GM06990 (cell line): ENCODE measurements around the gene POTEM.
"Not testable (repeated sequence)": the region's sequence is repeated elsewhere in the genome, so short reads cannot be mapped to it uniquely, and the experiment has no call there.

Source experiments
- DNase-seq: peaks from one replicate; pipeline ENCODE4 v3.0.0-alpha.2; 2011; ENCODE audit not compliant: insufficient read length; ENCODE audit errors: extremely low read depth
- H3K27me3 ChIP-seq: replicated peaks from 2 replicates; pipeline ENCODE4 v1.6.0; 2011; ENCODE audit warnings: low read length; ENCODE audit not compliant: control insufficient read depth, insufficient read depth
- H3K36me3 ChIP-seq: 2 replicates; pipeline ENCODE4 v1.5.1; 2011; ENCODE audit warnings: low read length; ENCODE audit not compliant: control insufficient read depth, insufficient read depth
- H3K4me3 ChIP-seq: replicated peaks from 2 replicates; pipeline ENCODE4 v1.5.1; 2011; ENCODE audit warnings: low read depth, mild to moderate bottlenecking, control low read depth, low read length

Gene POTEM

GRCh38 chr14:18967134-18967533, at the start of gene POTEM:
POTEM (plus strand) TSS chr14:18967434; CDS start chr14:18967486, 52 bp downstream.
- H3K27me3 ChIP-seq, H3K36me3 ChIP-seq, H3K4me3 ChIP-seq, DNase-seq: not testable (repeated sequence)

- H3K36me3 ChIP-seq, H3K27me3 ChIP-seq, H3K4me3 ChIP-seq, DNase-seq: not testable (repeated sequence)
Observed at GRCh38 chr14:18918345-18918744, 48.9 kb upstream of the POTEM start.

DNA sequence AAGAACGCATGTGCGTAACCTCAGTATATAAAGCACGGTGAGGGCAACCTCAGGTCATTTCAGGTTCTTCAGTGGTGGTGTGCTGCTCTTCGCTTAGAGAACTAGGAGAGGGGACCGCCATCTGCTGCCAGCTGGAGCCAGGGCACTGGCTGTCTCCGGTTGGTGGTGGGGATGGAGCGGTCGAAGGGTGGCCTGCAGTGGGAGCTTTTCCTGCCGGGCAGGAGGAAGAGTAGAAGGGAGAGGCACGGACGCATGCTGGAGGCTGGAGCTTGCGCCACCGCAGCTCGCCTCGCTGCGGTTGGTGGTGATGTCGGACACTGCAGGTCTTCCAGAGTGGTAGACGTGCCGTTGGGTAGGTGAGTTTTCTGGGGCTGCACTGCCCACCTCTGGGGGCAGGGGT, 47.2 kb upstream of the POTEM start:
- not testable (repeated sequence) for DNase-seq, H3K4me3 ChIP-seq, H3K36me3 ChIP-seq, H3K27me3 ChIP-seq

GRCh38 chr14:18921055-18921701, 46.1 kb upstream of the POTEM start:
- not testable (repeated sequence) for H3K4me3 ChIP-seq, H3K27me3 ChIP-seq, H3K36me3 ChIP-seq, DNase-seq

DNA sequence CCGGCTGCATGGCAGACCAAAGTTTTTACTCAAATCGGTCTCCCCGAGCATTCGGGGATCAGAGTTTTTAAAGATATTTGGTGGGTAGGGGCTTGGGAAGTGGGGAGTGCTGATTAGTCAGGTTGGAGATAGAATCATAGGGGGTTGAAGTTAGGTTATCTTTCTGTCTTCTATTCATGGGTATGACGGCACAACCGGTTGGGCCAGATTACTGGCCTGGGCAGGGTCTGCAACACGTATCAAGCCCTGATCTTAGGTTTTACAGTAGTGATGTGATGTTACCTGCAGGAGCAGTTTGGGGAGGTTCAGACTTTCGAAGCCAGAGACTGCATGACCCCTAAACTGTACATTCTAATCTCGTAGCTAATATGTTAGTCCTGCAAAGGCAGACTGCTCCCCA, 30.4 kb upstream of the POTEM start:
- H3K27me3 ChIP-seq, DNase-seq, H3K36me3 ChIP-seq, H3K4me3 ChIP-seq: not testable (repeated sequence)

DNA sequence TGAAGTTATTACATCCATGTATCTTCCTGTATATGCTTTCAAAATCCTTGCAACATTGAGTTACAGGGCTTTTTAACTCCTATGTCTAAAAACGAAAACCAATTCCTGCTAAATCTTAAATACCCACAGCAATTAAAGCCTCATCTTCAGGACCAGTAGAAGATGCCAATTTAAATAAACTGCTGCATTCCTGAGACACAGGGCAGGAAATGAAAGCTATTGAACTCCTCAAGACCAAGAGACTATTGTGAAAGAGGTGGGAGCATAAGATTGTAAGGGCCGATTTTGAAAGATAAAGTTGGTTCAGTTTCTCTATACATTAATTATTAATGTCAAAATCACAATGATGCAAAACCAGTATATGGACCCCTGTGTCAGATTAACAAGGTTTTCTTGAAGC, 28.5 kb upstream of the POTEM start:
- not testable (repeated sequence) for H3K27me3 ChIP-seq, H3K36me3 ChIP-seq, DNase-seq, H3K4me3 ChIP-seq

DNA sequence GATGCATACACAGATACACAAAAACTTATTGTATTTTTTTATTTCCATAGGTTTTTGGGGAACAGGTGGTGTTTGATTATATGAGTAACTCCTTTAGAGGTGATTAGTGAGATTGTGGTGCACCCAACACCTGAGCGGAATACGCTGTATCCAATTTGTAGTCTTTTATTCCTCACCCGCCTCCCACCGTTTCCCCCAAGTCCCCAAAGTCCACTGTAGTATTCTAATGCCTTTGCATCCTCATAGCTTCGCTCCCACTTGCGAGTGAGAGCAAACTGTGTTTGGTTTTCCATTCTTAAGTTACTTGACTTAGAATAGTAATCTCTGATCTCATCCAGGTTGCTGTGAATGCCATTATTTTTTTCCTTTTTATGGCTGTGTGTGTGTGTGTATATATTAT, 17.3 kb upstream of the POTEM start:
- DNase-seq, H3K4me3 ChIP-seq, H3K27me3 ChIP-seq, H3K36me3 ChIP-seq: not testable (repeated sequence)

- not testable (repeated sequence) for H3K4me3 ChIP-seq, H3K27me3 ChIP-seq, H3K36me3 ChIP-seq, DNase-seq
Observed at GRCh38 chr14:18953085-18953484, 14.1 kb upstream of the POTEM start.

GRCh38 chr14:18955816-18956215, 11.4 kb upstream of the POTEM start:
- not testable (repeated sequence) for DNase-seq, H3K36me3 ChIP-seq, H3K27me3 ChIP-seq, H3K4me3 ChIP-seq

DNA sequence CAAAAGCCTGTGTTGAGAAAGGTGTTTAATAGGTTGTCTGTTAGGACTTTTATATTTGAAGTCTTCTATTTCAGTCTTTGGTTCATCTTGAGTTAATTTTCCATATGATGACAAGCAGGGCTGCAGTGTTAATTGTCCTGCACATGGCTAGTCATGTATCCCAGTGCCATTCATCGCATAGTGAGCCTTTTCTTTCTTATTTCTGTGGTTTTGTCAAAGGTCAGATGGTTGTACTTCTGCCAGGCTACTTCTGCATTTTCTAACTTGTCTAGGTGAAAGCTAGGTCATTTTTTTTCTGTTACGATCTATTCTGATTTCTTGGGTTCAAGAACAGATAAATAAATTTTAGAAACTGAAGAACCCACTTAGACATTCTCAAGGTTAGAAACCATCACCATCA, 5.7 kb upstream of the POTEM start:
- H3K36me3 ChIP-seq, DNase-seq, H3K4me3 ChIP-seq, H3K27me3 ChIP-seq: not testable (repeated sequence)

DNA sequence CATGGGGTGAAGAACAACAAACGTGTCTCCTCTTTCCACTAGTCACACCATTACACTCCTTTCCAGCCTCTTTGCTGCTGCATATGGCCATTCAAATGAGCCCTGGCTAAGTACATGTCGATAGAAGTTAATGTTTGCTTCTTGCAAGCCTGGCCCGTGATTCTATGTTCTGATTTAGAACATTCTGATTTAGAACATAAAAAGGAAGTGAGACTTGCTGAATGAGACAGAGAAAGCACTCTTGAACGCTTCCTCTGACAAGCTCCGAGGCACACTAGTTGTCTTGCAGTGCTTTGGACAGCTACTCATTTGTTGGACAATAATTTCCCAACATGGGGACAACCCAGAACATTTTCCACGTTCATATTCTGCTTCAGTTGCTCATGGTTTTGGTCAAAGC, 5.1 kb upstream of the POTEM start:
- not testable (repeated sequence) for DNase-seq, H3K4me3 ChIP-seq, H3K36me3 ChIP-seq, H3K27me3 ChIP-seq

DNA sequence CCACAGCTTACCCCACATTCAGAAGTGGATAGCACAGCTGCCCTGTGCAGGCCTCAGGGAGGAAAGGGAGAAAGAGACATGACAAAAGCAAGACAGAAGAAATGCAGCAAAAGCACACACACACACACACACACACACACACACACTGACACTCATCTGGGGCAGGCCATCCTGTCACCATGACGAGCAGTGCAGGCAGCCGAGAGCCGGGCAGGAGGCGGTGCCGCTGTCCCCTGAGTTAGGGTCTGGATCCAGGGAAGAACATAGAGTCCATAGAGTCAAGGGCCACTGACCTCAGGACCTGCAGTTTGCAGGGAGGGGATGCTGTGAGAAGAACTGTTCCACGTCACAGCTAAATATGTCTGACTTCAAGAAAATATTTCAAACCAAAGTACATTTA, 4.0 kb upstream of the POTEM start:
- H3K36me3 ChIP-seq, H3K4me3 ChIP-seq, DNase-seq, H3K27me3 ChIP-seq: not testable (repeated sequence)

- not testable (repeated sequence) for DNase-seq, H3K27me3 ChIP-seq, H3K4me3 ChIP-seq
Observed at GRCh38 chr14:18964878-18965277, 2.4 kb upstream of the POTEM start.

GRCh38 chr14:19002566-19002965, 35.3 kb downstream of the POTEM start:
- H3K27me3 ChIP-seq, H3K4me3 ChIP-seq, H3K36me3 ChIP-seq, DNase-seq: not testable (repeated sequence)

More at GRCh38 chr14:18964878-18965277, 2.4 kb upstream of the POTEM start:
- not testable (repeated sequence) for H3K36me3 ChIP-seq

DNA sequence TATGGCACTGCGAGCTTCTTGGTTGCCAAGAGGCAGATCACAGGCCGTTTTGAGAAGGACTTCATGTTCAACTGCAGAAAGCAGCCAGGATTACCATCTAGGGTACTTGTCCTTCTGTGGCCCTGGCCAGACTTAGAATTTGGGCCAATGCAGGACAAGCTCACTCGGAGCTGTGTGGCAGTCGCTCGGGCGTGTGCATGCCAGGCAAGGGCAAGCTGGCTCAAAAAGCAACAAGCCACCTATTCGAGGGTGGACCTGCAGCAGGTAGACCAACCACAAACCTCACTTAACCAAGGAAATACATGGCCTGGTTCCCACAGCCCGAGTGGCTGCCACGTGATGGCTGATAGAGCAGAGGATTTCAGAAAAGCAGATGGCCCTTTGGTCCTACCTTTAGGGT, 39.3 kb downstream of the POTEM start:
- DNase-seq, H3K36me3 ChIP-seq, H3K27me3 ChIP-seq, H3K4me3 ChIP-seq: not testable (repeated sequence)
